ENCODE data around the gene SDK1. TPM values are rescaled to one million over a fixed set of nuclear protein-coding genes. Genes with fewer than 3 reads are reported as not detected.
"Not testable (repeated sequence)": the region's sequence is repeated elsewhere in the genome, so short reads cannot be mapped to it uniquely, and the experiment has no call there.

SDK1 gene
- polyA plus RNA-seq, 12 donors: 1.7 to 5.8 (median 2.8) TPM; not detected in 1

DNA sequence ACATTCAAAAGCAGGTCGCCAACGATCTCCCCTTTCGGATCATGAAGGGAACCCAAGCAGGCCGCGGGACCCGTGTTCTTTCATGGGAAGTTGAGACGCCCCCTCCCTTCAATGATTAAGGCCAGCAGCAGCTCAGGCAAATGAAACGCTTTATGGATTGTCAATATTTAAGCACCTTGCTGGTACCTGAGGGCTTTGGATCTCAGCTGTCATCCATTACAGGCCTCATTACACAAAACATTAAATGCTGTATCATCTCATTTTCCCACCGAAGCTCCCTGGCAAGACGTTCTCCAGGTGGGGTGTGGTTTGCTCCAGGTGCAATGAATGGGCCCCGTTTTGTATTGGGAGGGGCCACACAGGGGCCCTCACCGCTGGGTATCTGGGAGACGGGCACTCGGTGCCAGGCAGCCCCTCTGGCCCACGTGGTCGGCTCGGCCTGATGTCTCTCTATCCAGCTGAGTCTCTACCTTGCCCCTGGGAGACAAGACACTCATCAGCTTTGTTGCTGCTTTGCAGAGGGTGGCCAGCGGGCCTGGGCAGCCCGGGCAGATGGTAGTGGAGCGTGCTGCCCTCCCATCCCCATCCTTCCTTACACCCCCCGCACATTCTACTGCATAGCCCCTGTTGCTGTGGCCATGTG, 925.0 kb downstream of the SDK1 start:
- DNase-seq: no peak

DNA sequence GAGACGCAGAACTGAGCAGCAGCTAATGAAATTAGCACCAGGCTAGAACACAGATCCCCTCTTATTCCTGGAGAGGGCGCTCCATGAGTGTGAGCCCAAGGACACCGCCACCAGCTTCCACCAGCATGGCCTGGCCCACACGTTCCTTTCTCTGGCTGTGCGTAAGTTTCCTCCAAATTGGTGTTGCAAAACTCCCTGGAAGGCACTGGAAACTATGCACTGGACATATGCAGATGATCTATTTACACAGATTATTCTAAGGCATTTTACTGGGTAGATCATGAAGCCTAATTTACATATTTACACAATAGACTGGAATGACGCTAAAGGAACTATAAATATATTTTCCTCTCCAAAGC, 925.5 kb downstream of the SDK1 start:
- DNase-seq: no peak

DNA sequence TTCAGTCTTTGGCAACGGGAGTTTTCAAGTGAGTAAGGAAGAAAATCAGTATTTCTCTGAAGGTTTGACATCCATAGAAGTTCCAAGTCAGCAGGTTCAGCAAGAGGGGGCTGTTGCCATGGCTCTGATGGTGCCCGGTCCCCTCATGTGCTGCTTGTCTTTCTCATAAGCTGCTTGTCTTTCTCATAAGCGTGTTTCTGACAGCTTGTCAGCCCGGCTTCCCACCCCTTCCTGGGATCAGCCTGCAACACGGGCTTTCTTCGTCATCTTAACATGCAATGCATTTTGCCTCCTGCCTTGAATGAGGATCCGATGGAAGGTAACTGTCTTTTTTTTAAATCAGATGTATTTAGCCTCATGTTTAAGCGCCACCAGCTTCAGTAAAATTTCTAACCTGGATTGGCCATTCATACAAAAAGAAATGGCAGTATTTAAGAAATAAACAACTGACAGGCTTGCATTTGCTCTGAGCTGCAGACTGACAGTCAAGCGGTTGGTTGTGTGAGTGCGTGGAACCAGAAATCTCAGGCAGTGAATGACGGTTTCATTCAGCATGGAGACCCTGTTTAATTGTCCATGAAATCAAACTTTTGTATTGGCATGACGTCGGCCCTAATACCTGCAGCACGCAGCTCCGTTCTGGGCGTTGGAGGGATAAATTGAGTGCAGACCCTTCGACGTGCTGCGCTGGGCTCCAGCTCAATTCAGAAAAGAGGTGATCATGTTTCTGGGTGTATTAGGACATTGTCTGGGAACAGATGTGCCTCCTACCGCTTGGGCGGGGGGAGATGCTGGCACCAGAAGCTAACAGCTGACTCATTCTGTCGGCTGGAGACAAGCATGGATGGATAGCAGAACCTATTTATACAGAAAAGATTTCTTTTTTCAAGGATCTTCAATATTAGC, 926.3 kb downstream of the SDK1 start:
- peak; percentile 43 for DNase-seq

DNA sequence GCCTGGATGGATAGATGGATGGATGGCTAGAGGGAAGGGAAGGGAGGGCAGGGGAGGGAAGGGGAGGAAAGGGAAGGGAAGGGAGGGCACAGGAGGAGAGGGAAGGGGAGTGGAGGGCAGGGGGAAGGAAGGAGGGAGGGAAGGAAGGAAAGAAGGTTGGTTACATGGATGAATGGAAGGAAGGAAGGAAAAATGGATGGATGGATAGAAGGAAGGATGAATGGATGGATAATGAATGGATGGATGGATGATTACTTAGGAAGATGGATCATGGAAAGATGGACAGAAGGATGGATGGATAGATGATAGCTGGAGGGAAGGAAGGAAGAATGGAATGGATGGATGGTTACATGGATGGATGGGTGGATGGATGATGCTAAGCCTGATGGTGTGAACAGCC, 929.3 kb downstream of the SDK1 start:
- no peak for DNase-seq

DNA sequence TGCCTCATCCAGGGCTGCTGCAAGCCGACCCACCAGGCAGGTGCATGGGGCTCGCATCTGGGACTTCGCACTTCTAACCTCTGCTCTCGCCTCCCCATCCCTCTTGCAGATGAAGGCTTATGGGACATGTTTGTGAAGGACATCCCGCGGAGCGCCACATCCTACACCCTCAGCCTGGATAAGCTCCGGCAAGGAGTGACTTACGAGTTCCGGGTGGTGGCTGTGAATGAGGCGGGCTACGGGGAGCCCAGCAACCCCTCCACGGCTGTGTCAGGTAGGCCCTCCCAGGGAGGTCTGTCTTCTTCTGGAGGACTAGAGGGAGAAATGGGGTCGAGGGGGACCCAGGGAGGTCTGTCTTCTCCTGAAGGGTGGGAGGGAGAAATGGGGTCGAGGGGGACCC, 932.1 kb downstream of the SDK1 start:
- DNase-seq: no peak

DNA sequence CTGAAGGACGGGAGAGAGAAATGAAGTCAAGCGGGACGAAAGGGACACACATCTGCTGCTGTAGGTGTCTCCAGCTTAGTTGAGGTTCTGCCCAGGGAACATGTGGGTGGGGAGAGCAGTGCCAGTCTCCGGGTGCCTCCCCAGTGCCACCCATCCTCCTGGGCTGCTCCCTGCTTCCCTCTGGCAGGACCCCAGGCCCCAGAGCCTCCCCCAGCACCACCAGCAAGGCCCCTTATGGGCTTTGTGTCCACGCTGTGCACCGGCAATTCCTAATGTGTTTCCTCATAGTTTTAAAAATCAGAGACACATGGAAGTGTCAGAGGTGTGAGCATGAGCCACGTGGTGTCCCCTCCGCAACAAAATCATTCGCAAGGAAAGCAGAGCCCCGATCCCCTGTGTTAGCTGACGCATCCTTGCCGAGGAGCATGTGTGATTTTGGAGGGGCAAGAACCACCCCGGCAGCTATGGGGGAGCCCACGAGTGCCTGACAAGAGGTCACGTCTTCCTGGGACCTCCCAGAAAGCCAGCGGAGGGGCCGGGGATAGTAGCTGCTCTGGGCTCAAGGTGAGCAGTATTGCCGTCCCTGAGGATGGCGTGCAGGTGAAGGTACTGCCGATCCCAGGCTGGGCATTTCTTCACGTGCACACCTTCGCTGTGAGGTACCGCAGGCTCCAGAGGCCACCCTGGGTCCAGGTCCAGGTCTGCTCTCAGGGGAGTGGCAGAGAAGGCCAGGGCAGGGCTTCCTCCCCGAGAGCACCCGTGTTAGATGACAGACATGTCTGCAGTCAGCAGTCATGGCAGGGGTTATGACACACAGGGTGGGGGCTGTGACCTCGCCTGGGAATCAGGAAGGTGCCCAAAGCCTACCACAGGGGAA, 932.8 kb downstream of the SDK1 start:
- no peak for DNase-seq

DNA sequence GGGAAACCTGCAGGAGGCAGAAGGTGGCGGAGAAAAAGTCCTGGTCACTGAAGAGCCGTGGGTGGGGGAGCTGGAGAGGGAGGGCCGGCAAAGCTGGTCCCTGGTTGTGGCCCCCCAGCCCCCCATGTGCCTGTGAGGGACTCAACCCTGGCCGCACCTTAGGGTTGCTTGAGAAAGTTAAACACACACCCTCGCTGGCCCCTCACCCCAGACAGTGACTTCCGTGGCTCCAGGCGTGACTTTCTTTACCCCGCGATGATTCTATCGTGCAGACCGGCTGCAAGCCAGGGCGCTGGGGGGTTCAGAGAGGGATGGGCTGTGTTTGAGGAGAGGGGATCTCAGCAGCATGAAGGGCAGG, 933.4 kb downstream of the SDK1 start:
- DNase-seq: no peak

DNA sequence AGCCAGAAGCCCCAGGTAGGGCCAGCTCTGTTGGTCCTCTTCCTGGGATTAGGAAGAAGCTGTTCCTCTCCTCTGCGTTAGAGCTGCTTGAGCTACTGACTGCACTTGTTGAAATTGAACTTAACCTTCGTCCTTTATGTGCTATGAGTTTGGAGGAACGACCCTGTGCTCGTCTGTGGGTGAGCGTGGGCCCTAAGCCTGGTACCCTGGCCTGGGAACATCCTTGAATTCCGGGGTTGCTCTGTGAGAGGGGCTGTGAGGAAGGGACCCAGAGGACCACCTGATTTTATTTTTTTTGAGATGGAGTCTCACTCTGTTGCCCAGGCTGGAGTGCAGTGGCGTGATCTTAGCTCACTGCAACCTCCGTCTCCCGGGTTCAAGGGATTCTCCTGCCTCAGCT, 933.8 kb downstream of the SDK1 start:
- no peak for DNase-seq

DNA sequence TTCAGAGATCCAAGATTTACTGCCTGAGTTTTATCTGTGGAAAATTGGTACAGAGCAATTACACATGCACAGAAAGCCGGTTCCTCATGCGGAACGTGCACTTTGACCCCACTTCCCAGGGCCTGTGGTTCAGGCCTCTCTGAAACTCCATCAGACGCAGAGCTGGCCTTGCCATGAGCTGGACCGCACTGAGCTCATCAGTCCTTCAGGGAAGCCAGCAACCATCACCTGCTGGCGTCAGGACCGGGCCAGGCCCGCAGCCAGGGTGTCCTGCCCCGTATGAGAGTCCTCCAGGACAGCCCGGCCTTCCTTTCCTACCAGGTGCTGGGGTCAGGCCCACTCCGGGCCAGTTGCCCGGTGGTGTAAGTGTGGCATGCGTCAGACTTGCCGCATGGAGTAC, 934.5 kb downstream of the SDK1 start:
- no peak for DNase-seq

DNA sequence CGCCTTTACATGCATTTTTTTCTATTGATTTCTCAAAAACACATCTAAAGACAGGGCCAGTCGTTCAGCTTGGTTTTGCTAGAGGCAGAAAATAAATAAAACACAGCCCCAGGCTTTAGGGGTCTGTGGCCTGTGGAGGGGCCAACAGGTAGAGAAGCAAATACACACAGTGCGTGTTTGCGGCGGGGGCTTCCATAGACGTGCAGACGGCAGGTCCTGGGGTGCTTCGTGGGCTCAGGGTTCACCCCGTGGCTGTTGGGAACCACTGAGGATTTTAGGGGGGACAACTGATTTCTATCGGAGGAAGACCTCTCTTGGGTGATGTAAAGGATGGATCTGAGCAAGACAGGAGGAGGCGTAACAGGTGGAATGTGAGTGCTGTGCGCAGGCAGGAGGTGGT, 935.3 kb downstream of the SDK1 start:
- DNase-seq: no peak

DNA sequence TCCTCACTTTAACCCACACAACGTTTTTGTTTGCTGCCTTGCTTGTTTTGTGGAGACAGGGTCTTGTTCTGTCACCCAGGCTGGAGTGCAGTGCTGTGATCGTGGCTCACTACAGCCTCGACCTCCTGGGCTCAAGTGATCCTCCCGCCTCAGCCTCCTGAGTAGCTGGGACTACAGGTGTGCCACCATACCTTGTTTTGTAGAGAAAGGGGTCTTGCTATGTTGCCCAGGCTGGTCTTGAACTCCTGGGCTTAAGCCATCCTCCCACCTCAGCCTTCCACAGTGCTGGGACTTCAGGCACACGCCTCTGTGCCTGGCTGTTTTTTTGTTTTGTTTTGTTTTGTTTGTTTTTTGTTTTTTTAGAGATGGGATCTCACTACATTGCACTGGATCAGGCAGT, 935.8 kb downstream of the SDK1 start:
- not testable (repeated sequence) for DNase-seq

DNA sequence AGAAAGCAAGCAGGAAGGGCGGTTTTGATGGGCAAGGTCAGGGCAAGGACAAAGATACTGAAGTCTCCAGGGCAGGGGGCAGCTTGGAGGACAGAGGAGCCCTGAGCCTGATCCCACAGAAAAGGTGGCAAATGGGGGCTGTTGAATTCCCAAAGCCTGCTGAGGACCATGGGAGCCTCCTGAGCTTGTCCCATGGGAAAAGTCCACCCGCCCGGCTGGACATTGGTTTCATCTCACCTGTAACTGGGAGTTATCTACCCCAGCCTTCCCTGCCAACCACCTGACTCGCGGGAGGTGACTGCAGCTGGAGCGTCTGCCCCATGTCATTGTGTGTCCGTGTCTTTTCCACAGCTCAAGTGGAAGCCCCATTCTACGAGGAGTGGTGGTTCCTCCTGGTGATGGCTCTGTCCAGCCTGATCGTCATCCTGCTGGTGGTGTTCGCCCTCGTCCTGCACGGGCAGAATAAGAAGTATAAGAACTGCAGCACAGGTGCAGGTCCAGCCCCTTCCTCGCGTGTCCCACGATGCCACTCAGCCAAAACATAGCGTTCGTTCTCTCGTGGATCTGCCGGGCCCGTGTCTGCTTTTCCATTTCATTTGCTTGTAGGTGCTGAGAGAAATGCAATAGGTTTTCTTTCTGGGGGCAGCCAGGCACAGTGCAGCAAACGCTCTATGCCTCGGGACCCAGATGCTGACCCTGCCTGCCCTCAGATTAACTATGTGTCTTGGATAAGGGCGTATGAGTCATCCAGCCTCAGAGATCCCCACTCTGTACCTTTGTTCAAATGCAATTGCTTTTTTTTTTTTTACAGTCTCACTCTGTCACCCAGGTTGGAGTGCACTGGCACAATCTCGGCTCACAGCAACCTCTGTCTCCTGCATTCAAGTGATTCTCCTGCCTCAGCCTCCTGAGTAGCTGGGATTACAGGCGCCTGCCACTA, 936.5 kb downstream of the SDK1 start:
- DNase-seq: no peak

DNA sequence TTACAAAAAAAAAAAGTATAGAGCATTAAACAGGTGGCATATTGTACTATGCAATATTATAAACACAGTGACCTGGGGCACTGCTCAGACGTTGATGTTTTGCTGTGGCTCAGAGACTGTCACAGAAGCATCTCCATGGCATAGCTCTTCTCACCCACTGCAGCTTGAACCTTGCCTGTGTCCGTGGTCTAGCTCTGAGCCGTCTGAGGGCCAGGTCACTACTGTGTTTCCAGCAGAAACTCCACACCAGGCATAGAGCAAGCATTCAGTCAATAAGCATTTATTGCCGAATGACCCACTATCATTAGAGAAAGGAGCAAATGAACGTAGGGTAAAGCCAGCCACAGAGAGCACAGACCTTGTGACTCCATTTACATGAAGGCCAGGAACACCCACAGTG, 937.8 kb downstream of the SDK1 start:
- no peak for DNase-seq

DNA sequence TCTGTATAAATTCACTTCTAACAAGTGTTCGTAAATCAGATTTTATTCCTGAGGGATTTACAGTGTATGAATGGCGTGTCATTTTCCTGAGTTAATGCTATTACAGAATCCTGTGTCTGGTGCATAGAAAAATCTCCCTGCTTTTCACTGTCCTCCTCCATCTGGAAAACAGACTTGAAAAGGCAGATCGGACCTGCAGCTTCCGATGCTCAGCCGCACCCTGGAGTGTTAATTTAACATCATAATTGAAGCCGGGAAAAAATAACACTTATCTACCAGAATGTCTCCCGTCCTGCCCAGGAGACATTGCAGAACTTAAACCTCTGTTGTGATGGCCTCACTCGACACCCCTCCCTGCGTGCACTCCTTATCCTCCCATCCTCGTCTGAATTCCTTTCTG, 939.0 kb downstream of the SDK1 start:
- DNase-seq: no peak

DNA sequence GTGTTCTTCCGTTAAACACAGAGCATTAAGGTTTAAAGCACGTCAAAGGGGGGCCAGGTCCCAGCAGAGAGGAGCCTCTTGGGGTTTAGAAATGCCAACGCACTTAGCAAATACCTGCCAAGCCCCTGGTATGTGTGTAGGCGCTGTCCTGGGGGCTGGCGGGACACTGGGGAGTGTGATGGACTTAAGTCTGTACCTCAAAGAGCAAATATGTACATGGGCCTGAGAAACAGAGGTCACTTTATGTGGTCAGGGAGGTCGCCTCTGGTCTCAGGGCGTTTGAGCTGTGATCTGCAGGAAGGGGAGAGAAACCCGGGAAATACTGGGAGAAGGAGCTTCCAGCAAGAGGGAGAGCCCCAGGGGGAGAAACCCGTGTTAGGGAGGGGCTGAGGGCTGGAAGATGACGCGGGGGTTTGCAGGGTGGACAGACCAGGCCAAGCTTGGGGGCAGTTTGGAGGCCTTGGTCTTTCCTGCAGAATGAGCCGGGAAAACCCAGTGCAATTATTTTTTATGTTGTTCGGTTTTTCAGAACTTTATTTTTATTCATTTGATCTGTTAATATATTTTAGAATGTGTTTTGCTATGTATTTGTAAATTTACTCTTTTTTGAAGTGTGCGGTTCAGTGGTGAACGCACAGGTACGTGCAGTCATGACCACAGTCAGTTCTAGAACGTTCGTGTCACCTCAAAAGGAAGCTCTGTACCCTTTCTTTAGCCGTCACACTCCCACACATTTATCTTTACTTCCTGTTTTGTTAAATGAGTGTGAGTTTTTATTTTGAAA, 939.7 kb downstream of the SDK1 start:
- no peak for DNase-seq

DNA sequence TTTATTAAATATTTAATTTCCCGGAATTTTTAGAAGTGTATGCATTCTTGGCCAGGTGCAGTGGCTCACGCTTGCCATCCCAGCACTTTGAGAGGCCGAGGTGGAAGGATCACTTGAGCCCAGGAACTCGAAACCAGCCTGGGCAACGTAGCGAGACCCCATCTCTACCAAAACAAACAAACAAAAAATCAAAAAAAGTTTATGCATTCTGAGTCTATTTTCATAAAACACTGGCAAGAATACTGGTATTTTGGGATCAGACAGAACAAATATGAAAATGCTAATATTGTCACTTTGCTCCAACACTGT, 940.2 kb downstream of the SDK1 start:
- no peak for DNase-seq

DNA sequence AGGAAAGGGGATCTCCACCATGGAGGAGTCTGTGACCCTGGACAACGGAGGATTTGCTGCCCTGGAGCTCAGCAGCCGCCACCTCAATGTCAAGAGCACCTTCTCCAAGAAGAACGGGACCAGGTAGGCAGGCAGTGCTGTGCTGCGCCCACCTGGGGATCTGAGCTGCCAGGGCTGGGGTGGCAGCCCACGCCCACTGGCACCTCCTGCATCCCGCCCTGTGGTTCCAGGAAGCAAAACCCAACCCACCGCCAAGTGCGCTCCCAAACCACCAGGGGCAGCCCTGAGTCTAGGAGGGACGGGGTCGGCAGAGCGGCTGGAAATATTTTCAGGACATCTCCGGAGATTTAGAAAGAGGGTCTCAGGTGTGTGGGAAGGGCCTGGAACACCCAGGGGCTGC, 940.7 kb downstream of the SDK1 start:
- no peak for DNase-seq

DNA sequence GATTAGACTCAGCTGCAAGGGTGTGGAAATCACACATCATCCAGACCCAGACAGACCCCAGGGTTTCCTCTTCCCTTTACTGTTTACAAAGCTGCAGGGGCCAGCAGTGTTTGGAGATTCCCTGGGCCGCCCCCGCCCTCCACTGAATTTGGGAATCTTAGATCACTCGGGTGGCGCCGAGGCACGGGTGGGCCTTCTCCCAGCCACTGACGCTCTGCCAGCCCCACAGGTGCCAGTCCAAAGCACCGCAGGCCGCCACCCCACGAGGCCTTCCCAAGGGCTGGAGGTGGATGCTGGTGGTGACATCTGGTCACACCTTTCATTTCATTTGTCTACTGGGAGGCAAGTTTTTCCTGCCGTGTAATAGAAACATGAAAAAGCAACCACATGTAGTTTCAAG, 941.7 kb downstream of the SDK1 start:
- no peak for DNase-seq

DNA sequence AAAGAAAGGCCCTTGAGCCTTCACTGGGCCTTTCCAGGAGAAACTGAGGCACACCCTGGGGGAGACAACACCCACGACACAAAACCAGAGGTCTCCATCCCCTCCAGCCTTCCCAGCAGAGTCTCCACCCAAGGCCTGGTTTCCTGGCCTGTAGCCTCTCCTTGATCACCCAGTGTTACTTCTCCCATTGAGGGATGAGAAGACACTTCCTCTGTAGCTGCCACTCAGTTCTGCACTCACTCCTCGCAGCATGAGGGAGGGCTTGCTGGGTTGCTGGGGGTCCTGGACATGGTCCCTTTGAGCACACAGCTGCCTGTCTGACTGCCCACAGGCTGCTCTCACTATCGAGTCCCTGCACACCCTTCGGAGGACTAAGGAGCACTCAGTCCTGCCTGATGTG, 943.0 kb downstream of the SDK1 start:
- no peak for DNase-seq

DNA sequence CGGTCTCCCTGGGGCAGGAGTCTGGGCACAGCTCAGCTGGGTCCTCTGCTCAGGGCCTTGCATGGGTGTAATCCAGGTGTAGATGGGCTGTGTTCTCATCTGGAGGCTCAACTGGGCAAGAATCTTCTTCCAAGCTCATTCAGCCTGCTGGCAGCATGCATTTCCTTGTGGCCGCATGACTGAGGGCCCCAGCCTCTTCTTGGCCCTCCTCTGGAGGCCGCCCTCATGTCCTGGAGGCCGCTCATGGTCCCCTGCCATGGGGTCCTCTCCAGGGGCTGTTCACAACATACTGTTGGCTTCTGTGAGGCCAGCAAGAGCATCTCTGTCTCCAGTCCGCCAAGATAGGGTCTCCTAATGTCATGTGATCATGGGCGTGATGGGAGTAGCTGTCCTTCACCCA, 943.6 kb downstream of the SDK1 start:
- no peak for DNase-seq

Data from muscle of arm (tissue), 12 donors.